ENCODE results near the gene CFAP47.

GRCh38 chrX:36336751-36337150, 417.2 kb downstream of the CFAP47 start:
- TF ChIP-seq EZH2 (IDR thresholded peaks at IDR 0.05) (no peak), POLR2AphosphoS5 (IDR thresholded peaks at IDR 0.05; ENCODE audit: borderline replicate concordance, low read depth, low read length) (no peak), FOXP2 (optimal IDR thresholded peaks at IDR 0.05; ENCODE audit: control extremely low read depth, extremely low read length, insufficient read depth) (no peak)
